GM12878 (cell line): ENCODE measurements around the gene KCNJ10.

Experiments used
- CHD2 ChIP-seq: IDR thresholded peaks from 2 replicates; pipeline ENCODE4 v1.6.1; 2011; ENCODE audit warnings: low read depth, low read length, improper control_type of control experiment, borderline replicate concordance
- CTCF ChIP-seq, 3 experiments: IDR thresholded peaks in 2 of 3; conservative IDR thresholded peaks in 1 of 3; 2 replicates each; pipeline ENCODE4 v1.5.1; 2011; ENCODE audit warnings: low read depth in 3 of 3, low read length in 3 of 3, mild to moderate bottlenecking in 3 of 3, control low read depth in 2 of 3, moderate library complexity in 2 of 3, inconsistent platforms in 1 of 3, mixed read lengths in 1 of 3; ENCODE audit not compliant: control insufficient read depth in 2 of 3, insufficient read depth in 1 of 3; ENCODE audit errors: extremely low read depth in 1 of 3
- EZH2 ChIP-seq: IDR thresholded peaks from 2 replicates; pipeline ENCODE4 v1.6.1; 2012; ENCODE audit warnings: low read depth, mild to moderate bottlenecking, control low read depth, inconsistent platforms, low read length, borderline replicate concordance; ENCODE audit not compliant: control insufficient read depth
- FOXM1 ChIP-seq: IDR thresholded peaks from 2 replicates; pipeline ENCODE4 v1.6.1; 2012; ENCODE audit warnings: low read depth, mild to moderate bottlenecking, inconsistent platforms, low read length, moderate library complexity
- JUND ChIP-seq: IDR thresholded peaks from 2 replicates; pipeline ENCODE4 v1.6.1; 2012; ENCODE audit warnings: low read depth, mild to moderate bottlenecking, low read length, improper control_type of control experiment, moderate library complexity
- NKRF ChIP-seq: fragments of 450-650 bp; conservative IDR thresholded peaks from 2 replicates; pipeline ENCODE4 v1.6.1; 2017; ENCODE audit warnings: mild to moderate bottlenecking, moderate library complexity
- POLR2A ChIP-seq: IDR thresholded peaks from 2 replicates; pipeline ENCODE4 v1.6.1; 2011; ENCODE audit warnings: low read depth, mild to moderate bottlenecking, low read length
- POLR2AphosphoS5 ChIP-seq: IDR thresholded peaks from 2 replicates; pipeline ENCODE4 v1.6.1; 2011; ENCODE audit warnings: mild to moderate bottlenecking, low read length, inconsistent platforms
- RELA ChIP-seq: fragments of 450-650 bp; IDR thresholded peaks from 2 replicates; pipeline ENCODE4 v1.8.0; 2014; ENCODE audit warnings: borderline replicate concordance; ENCODE audit not compliant: partially characterized antibody
- RFX5 ChIP-seq: IDR thresholded peaks from 2 replicates; pipeline ENCODE4 v1.6.1; 2011; ENCODE audit warnings: low read depth, low read length, improper control_type of control experiment
- ZBED1 ChIP-seq: IDR thresholded peaks from 2 replicates; pipeline ENCODE4 v1.6.1; 2016; ENCODE audit warnings: borderline replicate concordance
- ZZZ3 ChIP-seq: IDR thresholded peaks from 2 replicates; pipeline ENCODE4 v1.6.1; 2011; ENCODE audit warnings: low read depth; ENCODE audit not compliant: control insufficient read depth, insufficient read length
- TF ChIP-seq, protein P1 (sequence below): IDR thresholded peaks from 2 replicates; pipeline ENCODE4 v1.6.1; 2011; ENCODE audit warnings: mild to moderate bottlenecking, low read depth, low read length, moderate library complexity; ENCODE audit not compliant: insufficient replicate concordance
- TF ChIP-seq, protein P2 (sequence below): IDR thresholded peaks from 2 replicates; pipeline ENCODE4 v1.6.1; 2011; ENCODE audit warnings: low read depth, low read length, improper control_type of control experiment, borderline replicate concordance

GRCh38 chr1:159993911-159994310 lies 76.0 kb downstream of the KCNJ10 start:
- TF ChIP-seq POLR2A = no peak
- no peak for TF ChIP-seq FOXM1
- TF ChIP-seq ZBED1 = no peak
- TF ChIP-seq RELA = no peak
- no peak for TF ChIP-seq JUND
- TF ChIP-seq, protein P1, sequence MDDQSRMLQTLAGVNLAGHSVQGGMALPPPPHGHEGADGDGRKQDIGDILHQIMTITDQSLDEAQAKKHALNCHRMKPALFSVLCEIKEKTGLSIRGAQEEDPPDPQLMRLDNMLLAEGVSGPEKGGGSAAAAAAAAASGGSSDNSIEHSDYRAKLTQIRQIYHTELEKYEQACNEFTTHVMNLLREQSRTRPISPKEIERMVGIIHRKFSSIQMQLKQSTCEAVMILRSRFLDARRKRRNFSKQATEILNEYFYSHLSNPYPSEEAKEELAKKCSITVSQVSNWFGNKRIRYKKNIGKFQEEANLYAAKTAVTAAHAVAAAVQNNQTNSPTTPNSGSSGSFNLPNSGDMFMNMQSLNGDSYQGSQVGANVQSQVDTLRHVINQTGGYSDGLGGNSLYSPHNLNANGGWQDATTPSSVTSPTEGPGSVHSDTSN = no peak
- no peak for TF ChIP-seq CTCF (IDR thresholded peaks at IDR 0.05 in 2 of 3, conservative IDR thresholded peaks at IDR 0.05 in 1 of 3; ENCODE audit: control insufficient read depth in 2 of 3, extremely low read depth in 1 of 3, insufficient read depth in 1 of 3, low read depth in 3 of 3, low read length in 3 of 3)
- TF ChIP-seq, protein P2, sequence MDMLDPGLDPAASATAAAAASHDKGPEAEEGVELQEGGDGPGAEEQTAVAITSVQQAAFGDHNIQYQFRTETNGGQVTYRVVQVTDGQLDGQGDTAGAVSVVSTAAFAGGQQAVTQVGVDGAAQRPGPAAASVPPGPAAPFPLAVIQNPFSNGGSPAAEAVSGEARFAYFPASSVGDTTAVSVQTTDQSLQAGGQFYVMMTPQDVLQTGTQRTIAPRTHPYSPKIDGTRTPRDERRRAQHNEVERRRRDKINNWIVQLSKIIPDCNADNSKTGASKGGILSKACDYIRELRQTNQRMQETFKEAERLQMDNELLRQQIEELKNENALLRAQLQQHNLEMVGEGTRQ = no peak
- no peak for TF ChIP-seq RFX5
- TF ChIP-seq NKRF = no peak
- no peak for TF ChIP-seq ZZZ3
- no peak for TF ChIP-seq EZH2
- no peak for TF ChIP-seq CHD2
- TF ChIP-seq POLR2AphosphoS5 = no peak
